Measurements from ENCODE around the gene FXYD4.

DNA sequence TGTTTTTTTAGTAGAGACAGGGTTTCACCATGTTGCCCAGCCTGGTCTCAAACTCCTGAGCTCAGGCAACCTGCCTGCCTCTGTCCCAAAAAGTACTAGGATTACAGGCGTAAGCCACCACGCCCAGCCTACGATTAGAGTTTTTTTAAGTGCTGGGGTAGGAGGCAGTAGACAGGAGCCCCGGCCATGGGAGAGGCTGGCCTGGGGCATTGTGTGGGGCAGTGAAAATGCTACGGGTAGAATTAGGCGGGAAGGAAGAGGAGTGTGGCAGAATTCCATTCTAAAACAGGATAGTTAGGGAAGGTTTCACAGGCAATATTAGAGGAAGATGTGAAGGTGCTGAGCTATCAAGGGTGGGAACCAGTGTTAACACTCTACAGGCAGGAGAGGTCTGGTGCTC lies 31.3 kb upstream of the FXYD4 start:
- TF ChIP-seq POLR2A (IDR thresholded peaks at IDR 0.05; ENCODE audit: low read depth, low read length) (no peak), TAF1 (IDR thresholded peaks at IDR 0.05; ENCODE audit: low read depth, low read length) (no peak), POLR2AphosphoS5 (IDR thresholded peaks at IDR 0.05; ENCODE audit: low read depth, low read length) (no peak)
